SJSA1 (cell line): ENCODE data around the gene CAVIN1. TPM values are rescaled to one million over a fixed set of nuclear protein-coding genes. Genes with fewer than 3 reads are reported as not detected.
A peak's percentile ranks its signal among the peaks of the same experiment; 100 is the strongest.
"Not testable (repeated sequence)": the region's sequence is repeated elsewhere in the genome, so short reads cannot be mapped to it uniquely, and the experiment has no call there.

ENCODE experiments used
- DNase-seq, 2 experiments: peaks; one replicate each; pipeline ENCODE4 v3.0.0-alpha.2; 2015 to 2020; ENCODE audit warnings: low spot score in 2 of 2, low read depth in 1 of 2
- H3K27ac ChIP-seq: fragments of 250-450 bp; sonication (Bioruptor Pico); 2 replicates; pipeline ENCODE4 v1.5.1; 2020; ENCODE audit warnings: mild to moderate bottlenecking, moderate library complexity
- H3K27me3 ChIP-seq: fragments of 250-450 bp; sonication (Bioruptor Pico); replicated peaks from 2 replicates; pipeline ENCODE4 v1.5.1; 2020; ENCODE audit warnings: mild to moderate bottlenecking, moderate library complexity
- H3K36me3 ChIP-seq: fragments of 250-450 bp; sonication (Bioruptor Pico); 2 replicates; pipeline ENCODE4 v1.5.1; 2020; ENCODE audit warnings: mild to moderate bottlenecking
- H3K4me1 ChIP-seq: fragments of 250-450 bp; sonication (Bioruptor Pico); replicated peaks from 2 replicates; pipeline ENCODE4 v1.6.1; 2021; ENCODE audit warnings: mild to moderate bottlenecking
- H3K4me3 ChIP-seq: fragments of 250-450 bp; sonication (Bioruptor Pico); 2 replicates; pipeline ENCODE4 v1.5.1; 2020; ENCODE audit warnings: mild to moderate bottlenecking
- H3K9me3 ChIP-seq: fragments of 250-450 bp; sonication (Bioruptor Pico); replicated peaks from 2 replicates; pipeline ENCODE4 v1.5.1; 2020; ENCODE audit warnings: mild to moderate bottlenecking
- total RNA-seq: library from RNA; depleted of rRNA; stranded (reverse); fragments of >200 nt; shearing (Covaris generic); gene quantifications from 2 replicates; pipeline ENCODE4 v1.2.3, GENCODE V29; 2014

CAVIN1 gene
- total RNA-seq, 1 experiment from 2014 or later, result 319 TPM

DNA sequence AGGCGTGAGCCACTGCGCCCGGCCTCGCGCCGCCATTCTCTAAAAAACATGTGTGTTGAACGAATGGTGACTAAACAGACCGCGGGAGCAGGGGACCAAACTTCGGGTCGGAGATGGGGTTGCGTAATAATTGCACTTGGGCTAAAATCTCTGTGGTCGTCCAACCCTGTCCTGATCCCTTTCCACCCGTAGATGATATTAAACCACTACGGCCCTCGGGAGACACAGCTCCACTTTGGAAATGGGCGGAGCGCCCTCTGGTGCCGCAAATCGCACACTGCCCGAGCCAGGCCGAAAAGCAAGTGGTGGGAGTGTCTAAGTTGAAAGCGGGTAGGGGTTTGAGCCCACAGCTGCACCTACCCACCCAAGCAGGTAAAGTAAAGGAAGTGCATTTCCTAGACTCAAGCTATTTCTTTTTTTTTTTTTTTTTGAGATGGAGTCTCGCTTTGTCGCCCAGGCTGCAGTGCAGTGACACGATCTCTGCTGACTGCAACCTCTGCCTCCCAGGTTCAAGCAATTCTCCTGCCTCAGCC is 17.0 kb downstream of the CAVIN1 start:
- Histone ChIP-seq H3K4me3 (no peak overlapping the region), H3K27me3 (no peaks in the 10 kb centered on the region), H3K9me3 (no peaks in the 10 kb centered on the region), H3K27ac (no peak overlapping the region), H3K4me1 (peaks cover 29% of the 10 kb centered on the region), H3K36me3 (peaks cover 65% of the 10 kb centered on the region)
- peak; percentile 65 to 75 for DNase-seq

DNA sequence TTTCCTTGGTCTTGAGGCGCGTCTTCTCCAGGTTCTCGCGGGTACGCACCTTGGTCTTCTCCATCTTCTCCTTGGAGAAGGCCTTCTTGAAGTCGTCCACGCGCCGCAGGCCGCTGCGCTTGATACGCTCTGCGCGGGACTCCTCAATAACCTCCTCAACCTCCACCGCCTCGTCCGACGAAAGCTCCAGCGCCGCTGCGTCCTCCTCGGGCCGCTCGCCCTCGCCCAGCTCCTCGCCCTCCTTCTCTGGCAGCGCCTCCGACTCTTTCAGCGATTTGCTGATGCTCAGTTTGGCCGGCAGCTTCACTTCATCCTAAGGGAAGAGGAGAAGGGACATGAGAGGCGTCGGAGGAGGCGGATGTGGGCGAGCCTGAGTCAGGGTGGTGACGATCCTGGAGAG is 18.0 kb downstream of the CAVIN1 start:
- Histone ChIP-seq H3K4me3 (no peak overlapping the region), H3K4me1 (peaks cover 23% of the 10 kb centered on the region), H3K27me3 (no peaks in the 10 kb centered on the region), H3K27ac (no peak overlapping the region), H3K9me3 (no peaks in the 10 kb centered on the region), H3K36me3 (peaks cover 60% of the 10 kb centered on the region)
- DNase-seq, result no peak

DNA sequence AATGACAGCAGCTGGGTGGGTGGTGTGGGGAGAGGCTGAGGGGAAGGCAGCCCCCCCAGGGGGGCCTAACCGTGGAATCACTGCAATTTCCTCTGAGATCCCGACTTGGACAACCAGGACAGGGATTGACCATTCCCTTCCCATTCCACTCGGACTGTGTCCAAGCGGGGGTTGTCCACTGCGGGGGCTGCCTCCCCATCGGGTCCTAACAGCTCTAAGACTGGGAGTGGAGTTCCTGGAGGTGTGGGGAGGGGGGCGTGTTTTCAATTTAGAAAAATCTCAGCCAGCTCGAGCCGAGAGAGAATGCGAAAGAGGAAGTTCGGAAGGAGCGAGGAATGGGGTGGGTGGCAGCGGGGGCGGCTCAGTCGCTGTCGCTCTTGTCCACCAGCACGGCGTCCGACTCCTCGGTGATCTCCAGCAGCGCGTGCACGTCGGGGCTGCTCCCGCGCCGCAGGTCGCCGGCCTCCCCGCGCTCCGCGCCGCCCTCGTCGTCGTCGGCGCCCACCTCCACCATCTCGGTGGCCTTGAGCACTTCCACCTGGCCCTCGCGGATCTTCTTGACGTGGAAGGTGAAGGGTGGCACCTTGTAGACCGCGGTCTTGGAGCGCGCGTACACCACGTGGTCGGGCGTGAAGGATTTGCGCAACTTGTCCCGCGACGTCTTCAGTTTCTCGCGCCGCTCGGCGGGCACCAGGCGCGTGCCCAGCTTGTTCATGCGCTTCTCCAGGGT is 18.6 kb downstream of the CAVIN1 start:
- Histone ChIP-seq H3K9me3 (no peaks in the 10 kb centered on the region), H3K27me3 (no peaks in the 10 kb centered on the region), H3K4me3 (no peak overlapping the region), H3K36me3 (peaks cover 58% of the 10 kb centered on the region), H3K4me1 (peaks cover 17% of the 10 kb centered on the region), H3K27ac (no peak overlapping the region)
- DNase-seq, result no peak

DNA sequence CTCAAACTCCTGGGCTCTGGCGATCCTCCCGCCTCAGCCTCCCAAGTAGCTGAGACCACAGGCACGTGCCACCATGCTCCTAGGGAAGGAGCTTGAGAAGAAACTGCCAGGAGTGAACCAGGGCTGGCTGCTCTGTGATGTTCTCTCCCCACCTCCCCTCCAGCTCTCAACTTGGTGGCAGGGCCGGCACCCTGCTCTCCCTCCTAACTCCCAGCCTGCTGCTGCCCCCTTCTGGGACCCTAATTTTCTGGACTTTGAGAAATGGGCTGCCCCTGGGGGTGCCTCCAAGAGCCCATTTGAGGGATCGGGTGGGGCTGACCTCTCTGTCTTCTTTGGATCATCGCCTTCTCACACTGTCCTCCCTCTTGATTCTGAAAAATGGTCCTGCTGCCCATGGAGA is 19.9 kb downstream of the CAVIN1 start:
- H3K27me3 ChIP-seq, result no peaks in the 10 kb centered on the region
- no peak for DNase-seq
- no peak overlapping the region for H3K27ac ChIP-seq
- H3K4me3 ChIP-seq, result no peak overlapping the region
- H3K9me3 ChIP-seq, result no peaks in the 10 kb centered on the region
- H3K36me3 ChIP-seq, result peaks cover 50% of the 10 kb centered on the region
- peaks cover 17% of the 10 kb centered on the region for H3K4me1 ChIP-seq

DNA sequence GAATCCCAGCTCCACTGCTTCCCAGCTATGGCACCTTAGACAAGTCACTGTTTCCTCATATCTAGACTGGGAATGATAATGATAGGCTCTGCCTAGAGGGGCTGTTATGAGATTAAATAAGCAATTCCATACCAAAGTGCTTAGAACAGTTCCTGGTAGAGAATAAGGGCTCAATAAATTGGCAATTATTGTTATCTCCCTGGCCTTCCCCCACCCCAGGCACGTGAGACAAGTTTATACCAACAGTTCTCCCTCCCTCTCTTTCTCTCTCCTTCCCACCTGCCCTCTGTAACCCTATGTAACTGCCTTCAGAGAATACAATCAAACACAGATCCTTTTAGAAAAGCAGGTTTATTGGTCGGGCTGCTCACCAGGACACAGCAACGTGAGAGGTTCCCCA is 20.9 kb downstream of the CAVIN1 start:
- H3K4me3 ChIP-seq, result no peak overlapping the region
- H3K27ac ChIP-seq, result no peak overlapping the region
- peaks cover 22% of the 10 kb centered on the region for H3K4me1 ChIP-seq

DNA sequence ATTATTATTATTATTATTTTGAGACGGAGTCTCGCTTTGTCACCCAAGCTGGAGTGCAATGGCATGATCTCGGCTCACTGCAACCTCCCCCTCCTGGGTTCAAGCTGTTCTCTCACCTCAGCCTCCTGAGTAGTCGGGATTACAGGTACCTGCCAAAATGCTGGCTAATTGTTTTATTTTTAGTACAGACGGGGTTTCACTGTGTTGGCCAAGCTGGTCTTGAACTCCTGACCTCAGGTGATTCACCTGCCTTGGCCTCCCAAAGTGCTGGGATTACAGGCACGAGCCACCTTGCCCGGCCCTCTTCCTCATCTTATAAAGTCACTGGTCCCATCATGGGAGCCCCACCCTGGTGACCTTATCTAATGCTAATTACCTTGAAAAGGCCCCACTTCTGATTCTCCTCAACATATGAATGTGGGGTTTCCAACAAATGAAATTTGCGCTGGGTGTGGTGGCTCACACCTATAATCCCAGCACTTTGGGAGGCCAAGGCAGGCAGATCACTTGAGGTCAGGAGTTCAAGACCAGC is 22.1 kb downstream of the CAVIN1 start:
- not testable (repeated sequence) for H3K4me3 ChIP-seq, H3K27ac ChIP-seq, DNase-seq, H3K27me3 ChIP-seq, H3K9me3 ChIP-seq
- Histone ChIP-seq H3K36me3 (peaks cover 46% of the 10 kb centered on the region), H3K4me1 (peaks cover 18% of the 10 kb centered on the region)

More for the DNA sequence above, 20.9 kb downstream of the CAVIN1 start:
- DNase-seq, result no peak
- Histone ChIP-seq H3K27me3 (no peaks in the 10 kb centered on the region), H3K9me3 (no peaks in the 10 kb centered on the region), H3K36me3 (peaks cover 47% of the 10 kb centered on the region)

DNA sequence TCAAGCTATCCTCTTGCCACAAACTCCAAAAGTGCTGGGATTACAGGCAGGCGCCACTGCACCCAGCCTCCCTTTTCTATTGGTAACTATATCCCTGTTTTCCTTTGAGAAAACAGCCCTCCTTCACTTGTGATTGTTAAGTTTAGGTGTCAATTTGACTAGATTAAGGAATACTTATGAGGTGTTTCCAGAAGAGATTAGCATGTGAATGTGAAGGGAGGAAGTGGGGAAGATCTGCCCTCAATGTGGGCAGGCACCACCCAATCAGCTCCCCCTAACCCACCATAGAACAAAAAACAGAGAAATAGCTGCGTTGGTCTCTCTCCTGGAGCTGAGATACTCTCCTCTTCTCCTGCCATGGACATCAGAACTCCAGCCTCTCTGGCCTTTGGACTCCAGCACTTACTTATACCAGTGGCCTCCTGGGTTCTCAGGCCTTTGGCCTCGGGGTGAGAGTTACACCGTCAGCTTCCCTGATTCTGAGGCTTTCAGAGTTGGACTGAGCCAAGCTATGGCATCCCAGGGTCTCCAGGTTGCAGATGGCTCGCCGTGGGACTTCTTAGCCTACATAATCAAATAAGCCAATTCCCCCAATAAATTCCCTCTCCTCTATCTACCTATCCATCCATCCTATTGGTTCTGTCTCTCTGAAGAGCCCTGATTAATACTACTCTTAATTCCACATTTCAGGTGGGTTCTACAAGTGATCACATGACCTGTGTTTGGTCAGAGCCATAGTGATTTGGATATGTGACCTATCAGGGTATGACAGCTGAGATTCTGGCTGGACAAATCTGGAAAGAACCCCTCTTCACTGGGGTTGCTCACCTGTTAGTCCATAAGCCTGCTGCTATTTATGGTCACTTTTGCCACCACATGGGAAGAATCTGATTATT is 22.9 kb downstream of the CAVIN1 start:
- Histone ChIP-seq H3K4me3 (no peak overlapping the region), H3K27ac (no peak overlapping the region), H3K4me1 (peaks cover 18% of the 10 kb centered on the region), H3K27me3 (no peaks in the 10 kb centered on the region), H3K36me3 (peaks cover 39% of the 10 kb centered on the region), H3K9me3 (no peaks in the 10 kb centered on the region)
- no peak for DNase-seq

DNA sequence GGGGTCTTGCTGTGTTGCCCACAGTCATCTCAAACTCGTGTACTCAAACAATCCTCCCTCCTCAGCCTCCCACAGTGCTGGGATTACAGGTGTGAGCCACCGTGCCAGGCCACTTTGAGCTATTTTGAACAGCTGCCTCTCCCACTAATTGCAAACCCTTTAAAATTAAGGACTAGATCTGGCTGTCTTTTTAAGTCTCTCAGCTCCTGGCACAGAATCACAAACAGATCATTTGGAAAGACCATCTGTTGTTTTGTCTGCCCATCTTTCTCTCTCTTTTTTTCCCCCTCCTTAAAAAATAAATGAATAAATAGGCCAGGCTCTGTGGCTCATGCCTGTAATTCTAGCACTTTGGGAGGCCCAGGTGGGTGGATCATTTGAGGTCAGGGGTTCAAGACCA is 23.9 kb downstream of the CAVIN1 start:
- no peak for DNase-seq
- Histone ChIP-seq H3K4me1 (peaks cover 18% of the 10 kb centered on the region), H3K36me3 (peaks cover 28% of the 10 kb centered on the region), H3K9me3 (no peaks in the 10 kb centered on the region), H3K27me3 (no peaks in the 10 kb centered on the region), H3K4me3 (no peak overlapping the region), H3K27ac (no peak overlapping the region)

DNA sequence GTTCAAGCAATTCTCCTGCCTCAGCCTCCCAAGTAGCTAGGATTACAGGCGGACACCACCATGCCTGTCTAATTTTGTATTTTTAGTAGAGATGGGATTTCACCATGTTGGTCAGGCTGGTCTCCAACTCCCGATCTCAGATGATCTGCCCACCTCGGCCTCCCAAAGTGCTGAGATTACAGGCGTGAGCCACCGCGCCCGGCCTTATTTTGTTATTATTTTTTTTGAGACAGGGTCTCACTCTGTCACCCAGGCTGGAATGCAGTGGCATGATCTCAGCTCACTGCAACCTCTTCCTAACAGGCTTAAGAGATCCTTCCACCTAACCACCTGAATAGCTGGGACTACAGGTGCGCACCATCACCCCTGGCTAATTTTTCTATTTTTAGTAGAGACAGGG is 27.5 kb downstream of the CAVIN1 start:
- not testable (repeated sequence) for H3K4me3 ChIP-seq, H3K9me3 ChIP-seq, H3K27ac ChIP-seq, H3K27me3 ChIP-seq, DNase-seq, H3K36me3 ChIP-seq
- H3K4me1 ChIP-seq, result peaks cover 18% of the 10 kb centered on the region

DNA sequence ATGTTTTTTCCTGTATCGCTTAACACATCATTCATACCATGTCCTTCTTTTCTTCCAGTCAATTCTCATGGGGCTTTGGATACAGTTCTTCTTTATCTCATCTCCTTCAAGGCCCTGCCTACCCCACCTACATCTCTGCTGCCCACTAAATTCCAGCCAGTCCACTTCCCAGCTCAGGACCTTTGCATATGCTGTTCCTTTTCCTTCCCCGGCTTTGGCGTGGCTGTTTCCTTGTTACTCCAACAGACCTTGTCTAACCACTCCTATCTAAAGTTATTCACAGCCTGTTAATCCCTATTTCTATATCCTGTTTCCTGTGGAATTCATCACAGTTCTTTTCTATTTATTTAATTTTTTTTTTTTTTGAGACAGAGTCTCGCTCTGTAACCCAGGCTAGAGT is 28.2 kb downstream of the CAVIN1 start:
- Histone ChIP-seq H3K4me3 (no peak overlapping the region), H3K27me3 (no peaks in the 10 kb centered on the region), H3K9me3 (no peaks in the 10 kb centered on the region), H3K27ac (no peak overlapping the region), H3K36me3 (no peaks in the 10 kb centered on the region), H3K4me1 (peaks cover 18% of the 10 kb centered on the region)
- no peak for DNase-seq

DNA sequence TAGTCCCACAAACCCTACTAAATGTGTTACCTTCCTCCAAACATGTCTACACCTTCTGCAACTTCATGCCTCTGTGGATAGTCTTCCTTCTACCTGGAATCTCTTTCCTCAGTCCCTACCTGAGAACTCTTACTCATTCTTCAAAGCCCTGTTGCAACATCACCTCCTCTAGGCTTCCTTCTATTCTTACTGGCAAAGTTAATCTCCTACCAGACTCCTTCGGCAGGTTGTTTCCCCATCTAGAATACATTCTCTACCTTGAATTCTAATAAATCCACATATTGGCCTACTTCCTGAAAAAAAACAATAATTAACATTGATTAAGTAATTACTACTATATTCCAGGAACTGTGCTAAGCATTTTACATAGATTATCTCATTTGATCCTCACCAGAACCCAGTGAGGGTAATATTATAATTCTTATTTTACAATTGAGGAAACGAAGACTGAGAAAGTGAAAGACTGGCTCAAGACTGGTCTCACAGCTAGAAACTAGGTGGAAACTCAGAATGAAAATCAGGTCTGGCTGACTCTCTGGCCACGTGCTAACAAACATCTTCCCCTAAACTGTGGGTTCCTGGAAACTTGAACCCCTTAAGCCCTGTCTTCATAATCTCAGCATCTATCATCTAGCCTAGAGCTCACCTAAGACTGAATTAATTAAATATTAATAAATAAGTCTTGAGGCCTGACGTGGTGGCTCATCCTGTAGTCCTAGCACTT is 30.2 kb downstream of the CAVIN1 start:
- H3K27me3 ChIP-seq, result no peaks in the 10 kb centered on the region
- no peak overlapping the region for H3K27ac ChIP-seq
- peaks cover 7% of the 10 kb centered on the region for H3K4me1 ChIP-seq
- no peak overlapping the region for H3K4me3 ChIP-seq
- H3K9me3 ChIP-seq, result no peaks in the 10 kb centered on the region
- peaks cover 4% of the 10 kb centered on the region for H3K36me3 ChIP-seq
- no peak for DNase-seq

DNA sequence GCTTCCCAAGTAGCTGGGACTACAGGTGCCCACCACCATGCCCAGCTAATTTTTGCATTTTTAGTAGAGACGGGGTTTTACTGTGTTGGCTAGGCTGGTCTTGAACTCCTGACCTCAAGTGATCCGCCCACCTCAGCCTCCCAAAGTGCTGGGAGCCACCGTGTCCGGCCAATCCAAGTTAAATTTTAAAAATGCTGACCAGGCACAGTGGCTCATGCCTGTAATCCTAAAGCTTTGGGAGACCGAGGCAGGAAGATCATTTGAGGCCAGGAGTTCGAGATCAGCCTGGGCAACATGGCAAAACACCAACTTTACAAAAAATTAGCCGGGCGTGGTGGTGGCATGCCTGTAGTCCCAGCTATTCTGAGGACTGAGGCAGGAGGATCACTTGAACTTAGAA is 31.6 kb downstream of the CAVIN1 start:
- not testable (repeated sequence) for H3K9me3 ChIP-seq, H3K4me3 ChIP-seq, DNase-seq, H3K36me3 ChIP-seq, H3K27me3 ChIP-seq, H3K27ac ChIP-seq
- H3K4me1 ChIP-seq, result peaks cover 13% of the 10 kb centered on the region

DNA sequence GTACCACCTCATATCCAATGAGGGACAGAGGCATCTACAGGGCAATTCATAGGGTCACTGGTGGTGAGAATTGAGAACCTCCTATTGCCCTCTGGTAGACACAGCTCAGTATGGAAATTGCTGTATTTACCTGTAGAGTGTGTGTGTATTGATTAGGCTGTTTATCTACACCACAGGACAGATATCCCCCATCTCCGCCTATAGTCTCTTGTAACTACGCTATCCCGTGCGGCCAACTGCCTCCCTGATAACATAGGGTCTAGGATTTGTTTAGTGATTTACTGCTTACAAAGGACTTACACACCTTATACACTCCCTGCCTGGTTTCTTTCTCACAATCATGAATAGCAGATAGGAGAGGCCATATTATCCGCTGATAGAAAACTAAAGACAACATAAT is 33.2 kb downstream of the CAVIN1 start:
- peaks cover 6% of the 10 kb centered on the region for H3K36me3 ChIP-seq
- H3K27me3 ChIP-seq, result no peaks in the 10 kb centered on the region
- no peaks in the 10 kb centered on the region for H3K9me3 ChIP-seq
- H3K4me3 ChIP-seq, result no peak overlapping the region
- no peak for DNase-seq
- no peak overlapping the region for H3K27ac ChIP-seq
- H3K4me1 ChIP-seq, result peaks cover 15% of the 10 kb centered on the region
